ENCODE data around the gene CD109.
"Not testable (repeated sequence)": the region's sequence is repeated elsewhere in the genome, so short reads cannot be mapped to it uniquely, and the experiment has no call there.

CD109 gene

GRCh38 chr6:73797861-73798260 lies 101.9 kb downstream of the CD109 start:
- no peak for DNase-seq

- no peak for DNase-seq
These were observed 102.6 kb downstream of the CD109 start for GRCh38 chr6:73798592-73798991.

- no peak for DNase-seq
These were observed 105.0 kb downstream of the CD109 start for GRCh38 chr6:73800997-73801396.

- no peak for DNase-seq
These were observed 105.8 kb downstream of the CD109 start for GRCh38 chr6:73801652-73802268.

GRCh38 chr6:73802366-73802765 lies 106.4 kb downstream of the CD109 start:
- no peak for DNase-seq

- no peak for DNase-seq
These were observed 107.7 kb downstream of the CD109 start for GRCh38 chr6:73803562-73804241.

GRCh38 chr6:73805221-73805620 lies 109.2 kb downstream of the CD109 start:
- DNase-seq: not testable (repeated sequence)

- not testable (repeated sequence) for DNase-seq
These were observed 110.0 kb downstream of the CD109 start for GRCh38 chr6:73805982-73806381.

- DNase-seq: no peak
These were observed 115.7 kb downstream of the CD109 start for GRCh38 chr6:73811706-73812105.

GRCh38 chr6:73817253-73817652 lies 121.2 kb downstream of the CD109 start:
- no peak for DNase-seq

- DNase-seq: no peak
These were observed 127.2 kb downstream of the CD109 start for GRCh38 chr6:73823046-73823735.

- no peak for DNase-seq
These were observed 127.8 kb downstream of the CD109 start for GRCh38 chr6:73823832-73824231.

GRCh38 chr6:73826571-73826970 lies 130.6 kb downstream of the CD109 start:
- DNase-seq: no peak

GRCh38 chr6:73830119-73830518 lies 134.1 kb downstream of the CD109 start:
- no peak for DNase-seq

GRCh38 chr6:73832313-73832712 lies 136.3 kb downstream of the CD109 start:
- no peak for DNase-seq

GRCh38 chr6:73844696-73845095 lies 148.7 kb downstream of the CD109 start:
- not testable (repeated sequence) for DNase-seq

- not testable (repeated sequence) for DNase-seq
These were observed 155.0 kb downstream of the CD109 start for GRCh38 chr6:73851048-73851447.

GRCh38 chr6:73854998-73855718 lies 159.2 kb downstream of the CD109 start:
- no peak for DNase-seq

- no peak for DNase-seq
These were observed 161.4 kb downstream of the CD109 start for GRCh38 chr6:73857341-73857890.

GRCh38 chr6:73858376-73858775 lies 162.4 kb downstream of the CD109 start:
- DNase-seq: no peak

- DNase-seq: no peak
These were observed 164.3 kb downstream of the CD109 start for GRCh38 chr6:73860303-73860702.

- no peak for DNase-seq
These were observed 170.3 kb downstream of the CD109 start for GRCh38 chr6:73866305-73866704.

GRCh38 chr6:73867411-73867810 lies 171.4 kb downstream of the CD109 start:
- no peak for DNase-seq
